ENCODE results near the gene TMEM181. TPM values are rescaled to one million over a fixed set of nuclear protein-coding genes. Genes with fewer than 3 reads are reported as not detected.
"Not testable (repeated sequence)": the region's sequence is repeated elsewhere in the genome, so short reads cannot be mapped to it uniquely, and the experiment has no call there.

TMEM181 gene
- polyA plus RNA-seq, 3 donors: 21.4 to 24.6 (median 23.0) TPM

- no peak for DNase-seq (ENCODE audit: low read depth in 3 of 3, low spot score in 2 of 3)
Measured at GRCh38 chr6:158653577-158654354, 93.9 kb downstream of the TMEM181 start.

GRCh38 chr6:158654498-158654897 lies 94.6 kb downstream of the TMEM181 start:
- DNase-seq (ENCODE audit: low read depth in 3 of 3, low spot score in 2 of 3): no peak

GRCh38 chr6:158654960-158655489 lies 95.1 kb downstream of the TMEM181 start:
- DNase-seq (ENCODE audit: low read depth in 3 of 3, low spot score in 2 of 3): no peak

DNA sequence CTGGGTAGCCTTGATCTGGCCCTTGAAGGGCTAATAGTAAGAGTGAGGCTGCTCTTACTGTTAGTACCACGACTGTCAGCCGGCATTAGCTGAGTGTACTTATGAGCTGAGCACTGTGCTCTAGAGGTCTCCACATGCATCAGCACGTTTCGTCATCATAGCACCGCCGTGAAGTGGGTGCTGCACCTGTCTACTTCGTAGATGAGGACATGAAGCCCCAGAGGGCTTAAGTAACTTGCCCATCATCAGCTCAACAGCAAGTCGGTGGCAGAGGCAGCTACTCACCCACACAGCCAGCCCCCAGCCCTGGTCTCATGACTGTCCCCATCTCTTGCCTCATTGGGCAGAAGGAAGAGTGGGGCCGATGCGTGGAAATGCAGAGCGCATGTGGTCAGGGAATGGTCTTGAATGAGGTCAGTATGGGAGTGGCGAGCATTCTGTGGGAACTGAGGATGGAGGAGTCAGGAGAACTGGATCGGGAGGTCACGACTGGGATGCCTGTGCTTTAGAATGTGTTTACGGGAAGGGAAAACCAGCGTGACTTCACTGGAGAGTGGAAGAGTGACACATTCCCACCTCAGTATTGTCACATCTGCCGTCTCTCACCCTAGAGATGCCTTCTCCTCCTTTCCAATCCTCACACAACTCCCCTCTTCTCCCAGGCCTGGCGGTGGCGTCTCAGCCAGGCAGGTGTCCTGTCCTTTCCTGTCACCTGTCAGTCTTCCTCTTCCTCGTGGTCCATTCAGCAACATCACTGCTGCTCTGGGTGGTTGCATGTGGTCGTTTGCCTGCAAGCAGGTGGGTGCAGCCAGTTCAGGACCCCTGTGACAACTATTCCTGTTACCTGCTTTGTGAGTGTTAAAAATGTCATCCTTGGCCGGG lies 95.9 kb downstream of the TMEM181 start:
- no peak for DNase-seq (ENCODE audit: low read depth in 3 of 3, low spot score in 2 of 3)

DNA sequence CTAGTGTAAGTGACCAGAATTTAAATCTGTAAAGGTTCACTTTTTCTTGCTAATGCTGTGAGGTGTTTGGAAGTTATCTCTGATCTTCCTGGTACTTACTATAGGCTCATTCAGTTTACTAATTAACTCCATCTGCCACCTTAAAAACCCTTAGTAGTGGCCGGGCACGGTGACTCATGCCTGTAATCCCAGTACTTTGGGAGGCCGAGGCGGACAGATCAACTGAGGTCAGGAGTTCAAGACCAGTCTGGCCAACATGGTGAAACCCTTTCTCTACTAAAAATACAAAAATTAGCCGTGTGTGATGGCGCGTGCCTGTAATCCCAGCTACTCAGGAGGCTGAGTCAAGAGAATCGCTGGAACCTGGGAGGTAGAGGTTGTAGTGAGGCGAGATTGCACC lies 97.1 kb downstream of the TMEM181 start:
- DNase-seq (ENCODE audit: low read depth in 3 of 3, low spot score in 2 of 3): not testable (repeated sequence)

DNA sequence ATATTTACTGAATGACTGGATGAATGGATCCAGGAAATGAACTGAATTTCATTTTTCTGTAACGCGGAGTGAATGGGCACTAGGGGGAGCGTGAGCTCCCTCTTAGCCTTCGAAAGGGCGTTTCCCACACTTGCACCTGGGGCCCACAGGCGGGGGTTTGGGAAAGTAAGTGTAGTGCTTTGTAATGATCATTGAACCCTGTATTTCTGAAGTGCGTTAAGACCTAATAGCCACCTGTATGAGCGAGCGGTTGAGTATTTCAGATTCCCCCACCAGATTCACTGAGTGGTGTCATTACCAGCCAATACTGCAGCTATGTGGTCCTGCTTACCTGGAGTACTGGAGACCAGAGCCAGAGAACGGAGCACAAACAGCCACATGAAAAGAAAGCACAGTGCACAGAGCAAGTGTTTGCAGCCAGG lies 100.5 kb downstream of the TMEM181 start:
- DNase-seq (ENCODE audit: low read depth in 3 of 3, low spot score in 2 of 3): no peak

- no peak for DNase-seq (ENCODE audit: low read depth in 3 of 3, low spot score in 2 of 3)
Measured at GRCh38 chr6:158661156-158661685, 101.3 kb downstream of the TMEM181 start.

DNA sequence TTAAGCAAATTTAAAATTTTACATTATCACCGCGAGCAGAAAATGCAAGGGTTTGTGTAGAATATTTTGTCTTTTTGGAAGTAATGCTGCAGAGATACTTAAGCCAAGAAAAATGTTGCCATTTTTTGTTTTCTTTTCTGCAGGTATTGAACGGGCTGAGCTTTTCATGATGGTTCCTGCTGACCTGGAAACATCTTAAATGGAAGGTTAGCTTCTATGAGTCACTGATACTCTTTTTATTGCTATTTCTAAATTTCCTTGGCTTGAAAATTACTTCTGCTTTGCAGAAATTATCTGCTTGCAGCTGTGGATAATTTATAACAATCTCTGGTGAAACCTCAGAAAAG lies 102.7 kb downstream of the TMEM181 start:
- no peak for DNase-seq (ENCODE audit: low read depth in 3 of 3, low spot score in 2 of 3)

- DNase-seq (ENCODE audit: low read depth in 3 of 3, low spot score in 2 of 3): no peak
Measured at GRCh38 chr6:158662954-158663624, 103.2 kb downstream of the TMEM181 start.

GRCh38 chr6:158663625-158664165 lies 103.8 kb downstream of the TMEM181 start:
- DNase-seq (ENCODE audit: low read depth in 3 of 3, low spot score in 2 of 3): no peak

DNA sequence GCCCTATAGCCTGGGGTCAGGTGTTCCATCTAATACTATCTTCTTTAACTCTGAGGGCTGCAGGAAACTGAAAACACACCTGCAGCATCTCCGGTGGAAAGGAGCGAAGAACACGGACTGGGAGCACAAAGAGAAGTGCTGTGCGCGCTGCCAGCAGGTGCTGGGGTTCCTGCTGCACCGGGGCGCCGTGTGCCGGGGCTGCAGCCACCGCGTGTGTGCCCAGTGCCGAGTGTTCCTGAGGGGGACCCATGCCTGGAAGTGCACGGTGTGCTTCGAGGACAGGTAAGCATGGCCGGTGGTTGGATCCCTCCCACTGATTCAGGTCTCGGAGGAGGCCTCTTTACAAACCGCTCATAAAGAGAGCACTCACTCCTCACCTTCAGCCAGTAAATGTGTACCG lies 105.4 kb downstream of the TMEM181 start:
- no peak for DNase-seq (ENCODE audit: low read depth in 3 of 3, low spot score in 2 of 3)

GRCh38 chr6:158666628-158667359 lies 106.9 kb downstream of the TMEM181 start:
- DNase-seq (ENCODE audit: low read depth in 3 of 3, low spot score in 2 of 3): no peak

DNA sequence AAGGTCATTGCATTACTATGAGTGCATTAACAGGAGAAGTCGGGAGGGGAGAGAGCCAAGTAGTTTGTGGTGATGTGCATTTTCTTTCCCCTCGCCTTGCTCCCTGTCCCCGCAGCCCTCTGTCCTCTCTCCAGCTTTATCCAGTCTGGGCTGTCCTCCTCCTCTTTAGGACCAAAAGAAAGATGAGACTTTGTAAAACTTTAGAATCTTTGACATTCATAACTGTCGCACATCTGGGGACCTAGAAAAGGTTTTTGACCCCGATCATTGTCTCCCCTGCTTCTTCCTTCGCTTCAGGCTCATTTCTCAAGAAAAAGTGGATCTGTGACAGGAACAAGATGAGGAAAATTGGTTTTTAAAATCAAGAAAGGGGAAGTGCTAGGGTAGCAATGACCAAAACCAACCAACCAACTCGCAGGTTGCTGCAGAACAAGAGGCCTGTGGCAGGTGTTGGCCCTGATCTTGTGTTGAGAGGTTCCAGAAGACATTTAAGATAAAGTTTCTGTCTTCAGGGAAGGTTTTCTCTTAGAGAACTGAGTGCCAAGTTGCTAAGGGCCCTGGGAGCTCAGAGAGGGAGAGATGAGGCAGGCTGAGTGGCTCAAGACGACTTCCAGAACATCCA lies 107.6 kb downstream of the TMEM181 start:
- DNase-seq (ENCODE audit: low read depth in 3 of 3, low spot score in 2 of 3): no peak

- DNase-seq (ENCODE audit: low read depth in 3 of 3, low spot score in 2 of 3): no peak
Measured at GRCh38 chr6:158668707-158669103, 108.8 kb downstream of the TMEM181 start.

DNA sequence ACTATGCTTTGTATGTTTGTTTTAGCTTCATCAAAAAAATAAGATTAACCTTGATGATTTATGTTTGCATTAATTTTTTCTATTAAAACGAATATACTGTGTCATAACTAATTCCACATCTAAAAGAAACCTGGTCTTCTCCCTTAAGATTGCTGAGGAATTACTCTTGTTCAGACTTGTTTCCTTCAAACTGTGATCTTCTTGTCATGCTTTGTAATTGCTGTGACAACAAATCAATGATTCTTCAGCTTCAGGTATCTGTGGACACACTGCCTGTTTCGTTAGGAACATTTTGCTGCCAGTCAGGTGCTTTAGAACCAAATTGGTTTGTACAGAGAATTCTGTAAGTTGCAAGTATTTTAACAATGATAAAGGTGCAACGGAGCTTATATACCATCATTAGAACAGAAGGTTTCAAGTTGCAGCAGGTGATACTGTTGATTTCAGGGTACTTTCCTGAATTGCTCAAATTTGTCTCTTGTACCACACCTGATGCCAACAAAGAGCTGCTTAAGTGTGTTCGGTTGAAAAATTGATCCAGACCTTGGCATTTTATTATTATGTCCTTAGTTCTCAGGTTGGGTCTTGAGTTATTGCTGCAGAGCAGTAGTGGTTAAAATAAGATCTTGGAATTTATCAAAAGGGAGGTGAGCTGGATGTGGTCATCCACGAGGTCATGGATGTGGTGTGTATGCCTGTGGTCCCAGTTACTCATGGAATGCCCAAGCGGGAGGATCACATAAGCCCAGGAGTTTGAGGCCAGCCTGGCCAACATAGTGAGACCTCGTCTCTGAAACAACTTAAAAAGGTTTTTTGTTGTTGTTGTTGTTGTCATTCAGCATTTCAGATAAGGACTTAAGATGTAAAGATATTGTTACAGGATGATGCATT lies 109.5 kb downstream of the TMEM181 start:
- no peak for DNase-seq (ENCODE audit: low read depth in 3 of 3, low spot score in 2 of 3)

DNA sequence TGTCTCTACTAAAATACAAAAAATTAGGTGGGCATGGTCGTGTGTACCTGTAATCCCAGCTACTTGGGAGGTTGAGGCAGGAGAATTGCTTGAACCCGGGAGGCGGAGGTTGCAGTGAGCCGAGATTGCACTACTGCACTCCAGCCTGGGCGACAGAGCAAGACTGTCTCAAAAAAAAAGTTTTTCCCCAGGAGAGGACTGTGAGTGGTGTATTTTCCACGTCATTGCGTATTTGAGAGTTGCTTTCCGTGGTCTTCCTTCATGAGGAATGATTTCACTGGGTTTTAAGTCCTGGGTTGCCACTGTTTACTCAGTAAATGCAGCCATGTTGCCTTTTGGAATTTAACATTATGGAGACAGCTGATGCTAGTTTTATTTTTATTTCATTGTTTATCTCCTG lies 112.2 kb downstream of the TMEM181 start:
- DNase-seq (ENCODE audit: low read depth in 3 of 3, low spot score in 2 of 3): not testable (repeated sequence)

- no peak for DNase-seq (ENCODE audit: low read depth in 3 of 3, low spot score in 2 of 3)
Measured at GRCh38 chr6:158672726-158673125, 112.8 kb downstream of the TMEM181 start.

DNA sequence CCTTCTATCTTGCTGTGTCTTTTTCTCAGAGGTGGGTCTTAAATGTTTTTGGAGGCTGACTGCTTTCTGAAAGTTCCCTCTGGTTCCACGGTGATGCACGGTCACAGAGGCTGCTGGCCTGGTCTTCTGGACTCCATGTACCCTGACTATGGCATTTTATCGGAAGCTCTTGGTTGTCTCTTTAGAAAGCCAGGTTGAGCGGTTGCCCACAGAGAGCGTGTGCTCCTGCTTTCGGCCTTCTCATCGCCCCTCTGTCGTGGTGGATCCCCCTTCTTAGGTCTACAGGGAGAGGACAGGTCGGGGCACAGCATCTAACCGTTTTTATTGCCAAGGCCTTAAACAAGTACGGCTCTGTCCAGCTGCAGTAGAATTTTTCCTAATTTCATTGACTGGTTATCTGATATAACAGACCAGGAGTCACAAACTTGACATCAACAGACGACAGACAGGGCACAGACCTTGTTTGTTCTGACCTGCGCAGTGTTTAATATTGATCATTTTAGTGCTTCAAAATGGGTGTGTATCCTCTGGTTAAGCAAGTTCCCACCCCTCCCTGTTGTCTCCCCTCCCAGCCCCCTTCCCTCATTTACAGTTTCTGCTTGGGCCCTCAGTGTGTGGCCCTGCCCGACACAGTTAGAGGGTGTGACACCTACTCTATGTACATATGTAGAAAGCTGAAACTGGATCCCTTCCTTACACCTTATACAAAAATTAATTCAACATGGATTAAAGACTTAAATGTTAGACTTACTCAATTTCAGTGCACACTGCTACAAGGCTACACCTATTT lies 114.6 kb downstream of the TMEM181 start:
- no peak for DNase-seq (ENCODE audit: low read depth in 3 of 3, low spot score in 2 of 3)

Measured in right renal cortex interstitium (tissue), 3 donors.